SJCRH30 (cell line): Measurements from ENCODE around the gene NCAM1. TPM values are rescaled to one million over a fixed set of nuclear protein-coding genes. Genes with fewer than 3 reads are reported as not detected.
"Not testable (repeated sequence)": the region's sequence is repeated elsewhere in the genome, so short reads cannot be mapped to it uniquely, and the experiment has no call there.

Experiments used
- DNase-seq, 2 experiments: peaks; one replicate each; pipeline ENCODE4 v3.0.0-alpha.2; 2015 to 2020
- H3K27ac ChIP-seq: fragments of 250-450 bp; sonication (Bioruptor Pico); 2 replicates; pipeline ENCODE4 v1.5.1; 2020; ENCODE audit warnings: mild to moderate bottlenecking, moderate library complexity
- H3K27me3 ChIP-seq: fragments of 250-450 bp; sonication (Bioruptor Pico); 2 replicates; pipeline ENCODE4 v1.5.1; 2020; ENCODE audit warnings: mild to moderate bottlenecking, moderate library complexity
- H3K36me3 ChIP-seq: fragments of 250-450 bp; sonication (Bioruptor Pico); 2 replicates; pipeline ENCODE4 v1.5.1; 2020; ENCODE audit warnings: mild to moderate bottlenecking, moderate library complexity
- H3K4me1 ChIP-seq: fragments of 250-450 bp; sonication (Bioruptor Pico); 2 replicates; pipeline ENCODE4 v1.5.1; 2020; ENCODE audit warnings: mild to moderate bottlenecking, moderate library complexity
- H3K4me3 ChIP-seq: fragments of 250-450 bp; sonication (Bioruptor Pico); 2 replicates; pipeline ENCODE4 v1.5.1; 2020; ENCODE audit warnings: mild to moderate bottlenecking, moderate library complexity
- H3K9me3 ChIP-seq: fragments of 250-450 bp; sonication (Bioruptor Pico); replicated peaks from 2 replicates; pipeline ENCODE4 v1.5.1; 2020; ENCODE audit warnings: mild to moderate bottlenecking, moderate library complexity
- total RNA-seq: library from RNA; depleted of rRNA; stranded (reverse); fragments of >200 nt; shearing (Covaris generic); gene quantifications from 2 replicates; pipeline ENCODE4 v1.2.3, GENCODE V29; 2014

Gene NCAM1
- total RNA-seq, 1 experiment from 2014 or later: 86.8 TPM

GRCh38 chr11:113022262-113022661 is 61.0 kb downstream of the NCAM1 start:
- H3K4me3 ChIP-seq: no peak overlapping the region
- no peaks in the 10 kb centered on the region; the same call in 1 of the 2 replicates for H3K36me3 ChIP-seq
- peaks cover 13% of the 10 kb centered on the region for H3K4me1 ChIP-seq
- DNase-seq: no peak
- no peaks in the 10 kb centered on the region for H3K27me3 ChIP-seq
- no peak overlapping the region for H3K27ac ChIP-seq
- no peaks in the 10 kb centered on the region for H3K9me3 ChIP-seq

GRCh38 chr11:113023228-113023627 is 62.0 kb downstream of the NCAM1 start:
- peaks cover 13% of the 10 kb centered on the region for H3K4me1 ChIP-seq
- H3K27ac ChIP-seq: no peak overlapping the region
- H3K36me3 ChIP-seq: no peaks in the 10 kb centered on the region; the same call in 1 of the 2 replicates
- H3K4me3 ChIP-seq: no peak overlapping the region
- no peaks in the 10 kb centered on the region for H3K27me3 ChIP-seq
- no peaks in the 10 kb centered on the region for H3K9me3 ChIP-seq
- no peak for DNase-seq

GRCh38 chr11:113023986-113024385 is 62.8 kb downstream of the NCAM1 start:
- DNase-seq: no peak
- Histone ChIP-seq H3K9me3 (no peaks in the 10 kb centered on the region), H3K4me3 (no peak overlapping the region), H3K27ac (no peak overlapping the region), H3K27me3 (no peaks in the 10 kb centered on the region), H3K36me3 (no peaks in the 10 kb centered on the region; the same call in 1 of the 2 replicates), H3K4me1 (peaks cover 13% of the 10 kb centered on the region)

GRCh38 chr11:113026778-113027177 is 65.6 kb downstream of the NCAM1 start:
- H3K9me3 ChIP-seq: no peaks in the 10 kb centered on the region
- no peaks in the 10 kb centered on the region; the same call in 1 of the 2 replicates for H3K36me3 ChIP-seq
- H3K4me3 ChIP-seq: no peak overlapping the region
- H3K4me1 ChIP-seq: peaks cover 13% of the 10 kb centered on the region
- no peaks in the 10 kb centered on the region for H3K27me3 ChIP-seq
- no peak overlapping the region for H3K27ac ChIP-seq
- DNase-seq: no peak

- Histone ChIP-seq H3K4me1 (no peaks in the 10 kb centered on the region), H3K27me3 (no peaks in the 10 kb centered on the region), H3K4me3 (no peak overlapping the region), H3K36me3 (no peaks in the 10 kb centered on the region), H3K27ac (no peak overlapping the region), H3K9me3 (no peaks in the 10 kb centered on the region)
- DNase-seq: no peak
Observed at GRCh38 chr11:113034576-113034975, 73.4 kb downstream of the NCAM1 start.

- Histone ChIP-seq H3K4me3 (no peak overlapping the region), H3K36me3 (no peaks in the 10 kb centered on the region), H3K4me1 (no peaks in the 10 kb centered on the region), H3K27me3 (no peaks in the 10 kb centered on the region), H3K27ac (no peak overlapping the region), H3K9me3 (no peaks in the 10 kb centered on the region)
- no peak for DNase-seq
Observed at GRCh38 chr11:113035708-113036107, 74.5 kb downstream of the NCAM1 start.

- Histone ChIP-seq H3K27ac (no peak overlapping the region), H3K36me3 (no peaks in the 10 kb centered on the region), H3K27me3 (no peaks in the 10 kb centered on the region), H3K4me1 (no peaks in the 10 kb centered on the region), H3K9me3 (no peaks in the 10 kb centered on the region), H3K4me3 (no peak overlapping the region)
- no peak for DNase-seq
Observed at GRCh38 chr11:113043698-113044097, 82.5 kb downstream of the NCAM1 start.

GRCh38 chr11:113045146-113045545 is 83.9 kb downstream of the NCAM1 start:
- H3K4me3 ChIP-seq: no peak overlapping the region
- no peaks in the 10 kb centered on the region for H3K27me3 ChIP-seq
- H3K36me3 ChIP-seq: no peaks in the 10 kb centered on the region
- H3K4me1 ChIP-seq: no peaks in the 10 kb centered on the region
- no peak for DNase-seq
- no peak overlapping the region for H3K27ac ChIP-seq
- no peaks in the 10 kb centered on the region for H3K9me3 ChIP-seq

- no peak for DNase-seq
- H3K27ac ChIP-seq: no peak overlapping the region
- H3K4me1 ChIP-seq: no peaks in the 10 kb centered on the region
- no peaks in the 10 kb centered on the region for H3K27me3 ChIP-seq
- no peaks in the 10 kb centered on the region for H3K9me3 ChIP-seq
- no peak overlapping the region for H3K4me3 ChIP-seq
- no peaks in the 10 kb centered on the region for H3K36me3 ChIP-seq
Observed at GRCh38 chr11:113046866-113047265, 85.6 kb downstream of the NCAM1 start.

GRCh38 chr11:113048820-113049768 is 87.9 kb downstream of the NCAM1 start:
- H3K27me3 ChIP-seq: no peaks in the 10 kb centered on the region
- no peaks in the 10 kb centered on the region for H3K9me3 ChIP-seq
- H3K4me1 ChIP-seq: no peaks in the 10 kb centered on the region
- no peak for DNase-seq
- H3K4me3 ChIP-seq: no peak overlapping the region
- no peaks in the 10 kb centered on the region; the same call in 1 of the 2 replicates for H3K36me3 ChIP-seq
- no peak overlapping the region for H3K27ac ChIP-seq

- not testable (repeated sequence) for H3K27me3 ChIP-seq, H3K27ac ChIP-seq, DNase-seq, H3K9me3 ChIP-seq, H3K36me3 ChIP-seq, H3K4me3 ChIP-seq, H3K4me1 ChIP-seq
Observed at GRCh38 chr11:113053042-113053441, 91.8 kb downstream of the NCAM1 start.

- Histone ChIP-seq H3K4me1 (no peaks in the 10 kb centered on the region), H3K4me3 (no peak overlapping the region), H3K27me3 (no peaks in the 10 kb centered on the region), H3K36me3 (peaks cover 5% of the 10 kb centered on the region; the same call in 1 of the 2 replicates), H3K27ac (no peak overlapping the region), H3K9me3 (no peaks in the 10 kb centered on the region)
- DNase-seq: no peak
Observed at GRCh38 chr11:113057038-113057437, 95.8 kb downstream of the NCAM1 start.

GRCh38 chr11:113059548-113059947 is 98.3 kb downstream of the NCAM1 start:
- Histone ChIP-seq H3K4me3 (no peak overlapping the region), H3K27me3 (no peaks in the 10 kb centered on the region), H3K27ac (no peak overlapping the region), H3K36me3 (peaks cover 5% of the 10 kb centered on the region; the same call in 1 of the 2 replicates), H3K4me1 (no peaks in the 10 kb centered on the region), H3K9me3 (no peaks in the 10 kb centered on the region)
- DNase-seq: no peak

GRCh38 chr11:113065330-113065729 is 104.1 kb downstream of the NCAM1 start:
- no peak for DNase-seq
- no peaks in the 10 kb centered on the region for H3K27me3 ChIP-seq
- no peak overlapping the region for H3K4me3 ChIP-seq
- H3K36me3 ChIP-seq: no peaks in the 10 kb centered on the region; the same call in 1 of the 2 replicates
- no peak overlapping the region for H3K27ac ChIP-seq
- H3K4me1 ChIP-seq: no peaks in the 10 kb centered on the region
- no peaks in the 10 kb centered on the region for H3K9me3 ChIP-seq

- no peak for DNase-seq
- Histone ChIP-seq H3K4me3 (no peak overlapping the region), H3K27ac (no peak overlapping the region), H3K27me3 (no peaks in the 10 kb centered on the region), H3K4me1 (no peaks in the 10 kb centered on the region), H3K36me3 (no peaks in the 10 kb centered on the region), H3K9me3 (no peaks in the 10 kb centered on the region)
Observed at GRCh38 chr11:113072237-113072858, 111.1 kb downstream of the NCAM1 start.
